ENCODE data around the gene FAM90A26.
"Not testable (repeated sequence)": the region's sequence is repeated elsewhere in the genome, so short reads cannot be mapped to it uniquely, and the experiment has no call there.

DNA sequence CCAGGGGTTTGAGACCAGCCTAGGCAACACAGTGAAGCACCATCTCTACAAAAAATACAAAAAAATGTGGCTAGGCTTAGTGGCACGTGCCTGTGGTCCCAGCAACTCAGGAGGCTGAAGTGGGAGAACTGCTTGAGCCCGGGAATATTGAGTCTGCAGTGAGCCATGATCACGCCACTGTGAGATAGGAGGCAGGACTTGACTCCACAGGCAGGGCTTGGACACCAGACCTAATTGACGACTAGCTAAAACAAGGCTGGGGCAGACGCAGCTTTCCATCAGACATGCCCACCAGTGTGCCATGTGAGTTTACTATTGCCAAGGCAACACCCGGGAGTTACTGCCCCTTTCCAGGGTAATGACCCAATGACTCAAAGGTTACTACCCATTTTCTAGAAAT lies 27.4 kb upstream of the FAM90A26 start:
- TF ChIP-seq, protein P1, sequence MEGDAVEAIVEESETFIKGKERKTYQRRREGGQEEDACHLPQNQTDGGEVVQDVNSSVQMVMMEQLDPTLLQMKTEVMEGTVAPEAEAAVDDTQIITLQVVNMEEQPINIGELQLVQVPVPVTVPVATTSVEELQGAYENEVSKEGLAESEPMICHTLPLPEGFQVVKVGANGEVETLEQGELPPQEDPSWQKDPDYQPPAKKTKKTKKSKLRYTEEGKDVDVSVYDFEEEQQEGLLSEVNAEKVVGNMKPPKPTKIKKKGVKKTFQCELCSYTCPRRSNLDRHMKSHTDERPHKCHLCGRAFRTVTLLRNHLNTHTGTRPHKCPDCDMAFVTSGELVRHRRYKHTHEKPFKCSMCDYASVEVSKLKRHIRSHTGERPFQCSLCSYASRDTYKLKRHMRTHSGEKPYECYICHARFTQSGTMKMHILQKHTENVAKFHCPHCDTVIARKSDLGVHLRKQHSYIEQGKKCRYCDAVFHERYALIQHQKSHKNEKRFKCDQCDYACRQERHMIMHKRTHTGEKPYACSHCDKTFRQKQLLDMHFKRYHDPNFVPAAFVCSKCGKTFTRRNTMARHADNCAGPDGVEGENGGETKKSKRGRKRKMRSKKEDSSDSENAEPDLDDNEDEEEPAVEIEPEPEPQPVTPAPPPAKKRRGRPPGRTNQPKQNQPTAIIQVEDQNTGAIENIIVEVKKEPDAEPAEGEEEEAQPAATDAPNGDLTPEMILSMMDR (IDR thresholded peaks at IDR 0.05): not testable (repeated sequence)
- not testable (repeated sequence) for TF ChIP-seq CEBPB (IDR thresholded peaks at IDR 0.05); MAFK (IDR thresholded peaks at IDR 0.05; ENCODE audit: partially characterized antibody); SMC3 (IDR thresholded peaks at IDR 0.05); ESRRA (IDR thresholded peaks at IDR 0.05; ENCODE audit: borderline replicate concordance, low read length); SREBF2 (IDR thresholded peaks at IDR 0.05); POLR2A (IDR thresholded peaks at IDR 0.05; ENCODE audit: low read length)
- TF ChIP-seq, protein P2, sequence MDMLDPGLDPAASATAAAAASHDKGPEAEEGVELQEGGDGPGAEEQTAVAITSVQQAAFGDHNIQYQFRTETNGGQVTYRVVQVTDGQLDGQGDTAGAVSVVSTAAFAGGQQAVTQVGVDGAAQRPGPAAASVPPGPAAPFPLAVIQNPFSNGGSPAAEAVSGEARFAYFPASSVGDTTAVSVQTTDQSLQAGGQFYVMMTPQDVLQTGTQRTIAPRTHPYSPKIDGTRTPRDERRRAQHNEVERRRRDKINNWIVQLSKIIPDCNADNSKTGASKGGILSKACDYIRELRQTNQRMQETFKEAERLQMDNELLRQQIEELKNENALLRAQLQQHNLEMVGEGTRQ (IDR thresholded peaks at IDR 0.05): not testable (repeated sequence)
